LNCaP clone FGC (cell line): ENCODE data around the gene NOTCH2.

Source experiments
- DNase-seq: peaks from one replicate; pipeline ENCODE4 v3.0.0-alpha.2; 2011; ENCODE audit warnings: low read depth
- H3K4me3 ChIP-seq: 2 replicates; pipeline ENCODE4 v1.5.1; 2011; ENCODE audit warnings: mild to moderate bottlenecking, low read depth, low read length, control low read depth
- CTCF ChIP-seq: IDR thresholded peaks from 2 replicates; pipeline ENCODE4 v1.5.1; 2012; ENCODE audit warnings: mild to moderate bottlenecking; ENCODE audit not compliant: control insufficient read depth, insufficient read depth; ENCODE audit errors: extremely low read depth

The NOTCH2 gene

DNA sequence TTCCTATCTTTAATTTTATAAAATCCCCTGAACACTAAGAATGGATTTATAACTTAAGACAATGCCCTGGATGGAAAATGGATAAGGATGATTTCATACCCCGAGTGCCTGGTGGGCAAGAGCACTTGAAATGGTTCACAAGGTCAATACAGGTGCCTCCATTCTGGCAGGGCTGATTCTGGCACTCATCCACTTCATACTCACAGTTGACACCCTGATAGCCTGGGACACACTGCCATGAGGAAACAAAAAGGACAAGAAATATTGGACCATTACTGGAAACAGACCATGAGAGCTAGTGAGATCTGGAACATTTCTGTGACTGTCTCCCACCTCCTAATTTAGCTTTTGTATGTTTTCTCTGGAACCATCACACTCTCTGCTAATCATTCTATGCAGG is 134.1 kb downstream of the NOTCH2 start:
- TF ChIP-seq CTCF: no peak
- DNase-seq: no peak
- no peak overlapping the region for H3K4me3 ChIP-seq

- TF ChIP-seq CTCF: no peak
- no peak for DNase-seq
- H3K4me3 ChIP-seq: no peak overlapping the region
Measured at GRCh38 chr1:119933397-119933796, 136.1 kb downstream of the NOTCH2 start.

GRCh38 chr1:119929643-119930315 is 139.7 kb downstream of the NOTCH2 start:
- H3K4me3 ChIP-seq: no peak overlapping the region
- DNase-seq: no peak
- TF ChIP-seq CTCF: no peak

DNA sequence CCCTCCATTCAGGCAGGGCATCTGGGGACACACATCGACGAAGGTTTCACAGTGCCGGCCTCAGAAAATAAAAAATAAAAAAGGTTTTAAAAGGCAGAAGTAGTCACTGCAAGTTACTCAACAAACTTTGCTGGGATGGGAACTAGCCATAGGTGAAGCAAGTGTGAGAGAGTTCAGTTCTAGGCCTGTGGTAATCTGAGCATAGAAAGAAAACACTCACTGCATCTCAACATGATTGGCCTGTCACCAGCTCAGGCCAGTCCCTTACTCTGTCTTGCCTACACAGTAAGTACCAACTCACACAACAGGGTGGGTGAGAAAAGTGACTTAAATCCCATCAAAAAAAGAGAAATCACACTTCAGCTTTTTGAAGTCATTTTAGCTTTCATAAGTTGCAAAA is 142.9 kb downstream of the NOTCH2 start:
- H3K4me3 ChIP-seq: no peak overlapping the region
- DNase-seq: no peak
- TF ChIP-seq CTCF: no peak

DNA sequence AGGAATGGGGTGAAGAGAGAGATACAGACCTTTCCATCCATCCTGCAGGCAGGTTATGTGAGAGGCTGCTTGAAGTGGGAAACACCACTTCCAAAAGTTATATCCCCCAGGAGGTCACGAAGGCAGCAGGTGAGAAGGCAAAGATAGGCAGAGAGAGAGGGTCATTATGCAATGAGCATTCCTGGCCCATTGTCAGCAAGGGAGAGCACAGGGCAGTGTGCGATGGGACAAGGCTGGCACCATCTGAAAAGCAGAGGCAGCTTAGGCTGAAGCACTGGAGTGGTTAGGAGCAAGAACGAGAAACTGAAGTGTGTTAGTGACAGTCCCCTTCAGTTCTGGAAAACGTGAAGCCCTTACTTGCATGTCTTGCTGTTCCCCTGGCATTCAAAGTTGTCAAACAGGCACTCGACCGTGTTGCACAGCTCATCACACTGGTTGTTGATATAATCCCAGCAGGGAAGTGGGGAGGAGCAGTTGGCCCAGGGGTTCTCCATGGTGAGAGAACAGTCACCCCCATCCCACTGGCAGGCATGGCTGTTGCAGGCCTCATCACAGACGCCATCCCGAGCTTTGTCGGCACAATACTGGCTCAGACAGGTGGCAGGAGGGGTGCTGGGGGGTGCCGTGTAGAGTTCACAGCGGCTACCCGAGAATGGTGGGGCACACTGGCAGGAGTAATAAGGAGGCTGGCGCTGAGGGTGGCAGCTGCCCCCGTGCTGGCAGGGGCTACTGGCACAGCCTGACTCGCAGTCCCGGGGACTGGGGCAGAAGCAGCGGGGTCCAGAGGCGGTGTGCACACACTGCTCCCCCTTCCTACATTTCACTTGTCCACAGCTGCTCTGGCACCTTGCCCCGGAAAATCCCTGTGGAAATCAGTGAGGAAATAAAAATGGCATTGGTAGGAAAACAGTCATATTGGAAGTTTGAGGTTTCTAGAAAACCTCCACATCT is 144.2 kb downstream of the NOTCH2 start:
- DNase-seq: no peak
- no peak overlapping the region for H3K4me3 ChIP-seq
- no peak for TF ChIP-seq CTCF

DNA sequence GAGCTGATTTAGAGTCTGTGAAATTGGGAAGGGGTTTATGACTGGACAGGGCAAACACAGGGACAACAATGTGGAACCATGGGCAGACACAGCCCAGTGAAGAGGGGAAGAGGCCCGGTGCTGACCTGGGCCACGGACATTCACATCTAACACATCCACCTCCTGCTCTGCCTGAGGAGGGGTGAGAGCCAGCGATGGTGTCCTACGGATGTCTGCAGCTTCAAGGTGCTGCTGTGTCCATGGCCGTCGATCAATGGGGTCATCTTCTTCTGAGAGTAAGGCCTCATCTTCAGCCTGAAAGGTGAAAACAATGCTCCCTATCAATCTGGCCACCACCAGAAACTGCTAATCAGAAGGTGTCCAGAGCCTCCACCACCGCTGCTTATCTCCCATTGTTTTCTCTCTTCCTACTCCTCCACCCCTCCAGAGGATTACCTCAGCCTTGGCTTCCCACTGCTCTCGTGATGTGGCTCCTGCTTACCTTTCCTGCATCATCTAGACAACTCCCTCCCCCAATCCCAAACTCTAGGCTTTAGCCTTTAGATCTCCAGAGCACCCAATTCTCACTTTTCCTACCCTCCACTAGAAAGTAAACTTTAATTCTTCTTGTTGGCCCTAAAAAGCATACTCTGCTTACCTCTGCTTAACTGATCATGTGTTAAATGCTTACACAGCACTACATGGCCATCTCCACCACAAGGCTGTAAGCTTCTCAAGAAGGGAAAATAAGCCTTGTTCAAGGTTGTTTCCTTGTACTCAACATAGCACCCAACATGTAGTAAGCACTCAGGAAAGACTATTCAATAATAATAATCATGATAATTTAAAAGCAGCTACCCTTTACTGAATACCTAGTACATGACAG is 149.1 kb downstream of the NOTCH2 start:
- DNase-seq: no peak
- no peak overlapping the region for H3K4me3 ChIP-seq
- TF ChIP-seq CTCF: no peak
